ENCODE data around the gene SLC50A1. TPM values are rescaled to one million over a fixed set of nuclear protein-coding genes. Genes with fewer than 3 reads are reported as not detected.

Gene SLC50A1
- total and polyA plus RNA-seq, 2 experiments from 2014 or later, result 88.6 to 111 TPM

DNA sequence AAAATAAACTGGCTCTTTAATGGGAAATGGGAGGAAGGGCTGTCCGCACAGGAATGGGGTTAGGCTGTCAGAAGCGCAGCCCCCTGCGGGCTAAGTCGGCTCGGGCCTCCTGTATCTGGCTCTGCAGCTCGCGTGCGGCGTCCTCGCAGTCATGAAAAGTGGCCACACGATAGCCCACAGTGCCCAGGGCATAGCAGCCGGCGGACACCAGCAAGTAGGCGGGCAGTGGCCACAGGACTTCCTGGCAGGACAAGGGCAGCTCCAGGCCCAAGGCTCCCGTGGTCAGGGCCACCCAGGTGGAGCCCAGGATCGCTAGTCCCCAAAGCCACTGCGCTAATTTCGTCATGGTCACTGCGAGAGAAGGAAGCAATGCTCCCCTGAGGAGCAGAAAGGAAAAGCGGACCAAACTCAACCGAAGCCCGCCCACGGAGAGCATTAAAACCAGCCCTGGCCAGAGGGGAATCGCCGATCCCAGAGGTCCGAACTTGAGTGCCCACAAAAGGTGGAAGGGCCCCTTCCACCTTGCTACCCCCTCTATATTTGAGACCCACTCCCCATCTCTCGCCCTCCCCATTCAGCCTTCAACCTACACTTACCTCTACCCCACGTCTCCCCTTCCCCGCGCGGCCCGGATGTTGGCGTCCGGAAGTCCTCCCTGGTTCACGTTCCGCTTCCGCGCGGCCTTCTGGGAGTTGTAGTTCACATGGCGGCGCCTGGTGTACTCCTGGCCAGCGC is 4.4 kb downstream of the SLC50A1 start, which contains the start of gene DPM3:
DPM3 (minus strand) TSS at position 637 of the 735 bp plus-strand sequence; CDS start at position 346, 291 bp downstream.
- Histone ChIP-seq H3K36me3 (replicated peaks; ENCODE audit: insufficient read depth, low read depth) (no peaks in the 10 kb centered on the region), H3K9me3 (ENCODE audit: low read depth) (no peaks in the 10 kb centered on the region), H3K79me2 (peaks cover 27% of the 10 kb centered on the region), H3K27ac (peak within 1 kb of the TSS; percentile 94), H3K9me2 (replicated peaks; ENCODE audit: insufficient read depth) (no peaks in the 10 kb centered on the region), H3K27me3 (no peaks in the 10 kb centered on the region), H3K4me3 (peak within 1 kb of the TSS; percentile 87), H3K4me1 (ENCODE audit: insufficient read depth) (peaks cover 18% of the 10 kb centered on the region), H3K4me2 (peak within 1 kb of the TSS; percentile 95), H2AFZ (peak within 1 kb of the TSS; percentile 97), H4K20me1 (ENCODE audit: insufficient read depth, poor library complexity, severe bottlenecking) (no peaks in the 10 kb centered on the region)
- TF ChIP-seq CTCF (IDR thresholded peaks at IDR 0.05; ENCODE audit: poor library complexity), result no peak
- TF ChIP-seq EZH2phosphoT487 (IDR thresholded peaks at IDR 0.05; ENCODE audit: low read depth, severe bottlenecking, unreplicated experiment), result no peak
- TF ChIP-seq EZH2 (IDR thresholded peaks at IDR 0.05; ENCODE audit: borderline replicate concordance), result no peak
- peak; percentile 90 for DNase-seq (ENCODE audit: low spot score)
- WGBS (ENCODE audit: low lambda C conversion rate, missing lambda C conversion rate), result 1% methylated on average over 42 of the region's 42 CpGs

- no peaks in the 10 kb centered on the region for H3K27me3 ChIP-seq
- TF ChIP-seq CTCF (IDR thresholded peaks at IDR 0.05; ENCODE audit: poor library complexity), result no peak
- no peak for TF ChIP-seq EZH2 (IDR thresholded peaks at IDR 0.05; ENCODE audit: borderline replicate concordance)
- TF ChIP-seq EZH2phosphoT487 (IDR thresholded peaks at IDR 0.05; ENCODE audit: low read depth, severe bottlenecking, unreplicated experiment), result no peak
- H3K4me3 ChIP-seq, result peak overlapping the region; percentile 87
- WGBS (ENCODE audit: low lambda C conversion rate, missing lambda C conversion rate), result 7% methylated on average over 11 of the region's 11 CpGs
- H3K9me3 ChIP-seq (ENCODE audit: low read depth), result no peaks in the 10 kb centered on the region
- H3K4me1 ChIP-seq (ENCODE audit: insufficient read depth), result peaks cover 18% of the 10 kb centered on the region
- peak overlapping the region; percentile 97 for H2AFZ ChIP-seq
- H3K4me2 ChIP-seq, result peak overlapping the region; percentile 95
- no peaks in the 10 kb centered on the region for H3K36me3 ChIP-seq (replicated peaks; ENCODE audit: insufficient read depth, low read depth)
- DNase-seq (ENCODE audit: low spot score), result no peak
- H3K27ac ChIP-seq, result no peak overlapping the region
- no peaks in the 10 kb centered on the region for H3K9me2 ChIP-seq (replicated peaks; ENCODE audit: insufficient read depth)
- peaks cover 27% of the 10 kb centered on the region for H3K79me2 ChIP-seq
- no peaks in the 10 kb centered on the region for H4K20me1 ChIP-seq (ENCODE audit: insufficient read depth, poor library complexity, severe bottlenecking)
Measured at GRCh38 chr1:155140630-155140953, 4.9 kb downstream of the SLC50A1 start.

- WGBS (ENCODE audit: low lambda C conversion rate, missing lambda C conversion rate), result 85% methylated on average over 7 of the region's 7 CpGs
Measured at GRCh38 chr1:155141749-155142148, 6.1 kb downstream of the SLC50A1 start.

More at GRCh38 chr1:155141749-155142148, 6.1 kb downstream of the SLC50A1 start:
- H3K27ac ChIP-seq, result no peak overlapping the region
- no peak overlapping the region for H3K4me3 ChIP-seq
- no peaks in the 10 kb centered on the region for H4K20me1 ChIP-seq (ENCODE audit: insufficient read depth, poor library complexity, severe bottlenecking)
- peaks cover 17% of the 10 kb centered on the region for H3K4me1 ChIP-seq (ENCODE audit: insufficient read depth)
- H3K9me3 ChIP-seq (ENCODE audit: low read depth), result no peaks in the 10 kb centered on the region
- H3K79me2 ChIP-seq, result peaks cover 25% of the 10 kb centered on the region
- no peak overlapping the region for H2AFZ ChIP-seq
- DNase-seq (ENCODE audit: low spot score), result no peak
- H3K27me3 ChIP-seq, result no peaks in the 10 kb centered on the region
- H3K36me3 ChIP-seq (replicated peaks; ENCODE audit: insufficient read depth, low read depth), result no peaks in the 10 kb centered on the region
- TF ChIP-seq EZH2 (IDR thresholded peaks at IDR 0.05; ENCODE audit: borderline replicate concordance), result no peak
- no peak for TF ChIP-seq CTCF (IDR thresholded peaks at IDR 0.05; ENCODE audit: poor library complexity)
- TF ChIP-seq EZH2phosphoT487 (IDR thresholded peaks at IDR 0.05; ENCODE audit: low read depth, severe bottlenecking, unreplicated experiment), result no peak
- no peak overlapping the region for H3K4me2 ChIP-seq
- no peaks in the 10 kb centered on the region for H3K9me2 ChIP-seq (replicated peaks; ENCODE audit: insufficient read depth)
